ENCODE measurements around the gene CUL3. TPM values are rescaled to one million over a fixed set of nuclear protein-coding genes. Genes with fewer than 3 reads are reported as not detected.

CUL3 gene
- total and polyA plus RNA-seq, 2 of the 8 experiments (the other 6 are each of a cell fraction or from before 2014, with no cell fraction given), result 28.5 to 113 TPM

GRCh38 chr2:224444783-224445182 is 140.4 kb downstream of the CUL3 start (continued):
- TF ChIP-seq, protein P1, sequence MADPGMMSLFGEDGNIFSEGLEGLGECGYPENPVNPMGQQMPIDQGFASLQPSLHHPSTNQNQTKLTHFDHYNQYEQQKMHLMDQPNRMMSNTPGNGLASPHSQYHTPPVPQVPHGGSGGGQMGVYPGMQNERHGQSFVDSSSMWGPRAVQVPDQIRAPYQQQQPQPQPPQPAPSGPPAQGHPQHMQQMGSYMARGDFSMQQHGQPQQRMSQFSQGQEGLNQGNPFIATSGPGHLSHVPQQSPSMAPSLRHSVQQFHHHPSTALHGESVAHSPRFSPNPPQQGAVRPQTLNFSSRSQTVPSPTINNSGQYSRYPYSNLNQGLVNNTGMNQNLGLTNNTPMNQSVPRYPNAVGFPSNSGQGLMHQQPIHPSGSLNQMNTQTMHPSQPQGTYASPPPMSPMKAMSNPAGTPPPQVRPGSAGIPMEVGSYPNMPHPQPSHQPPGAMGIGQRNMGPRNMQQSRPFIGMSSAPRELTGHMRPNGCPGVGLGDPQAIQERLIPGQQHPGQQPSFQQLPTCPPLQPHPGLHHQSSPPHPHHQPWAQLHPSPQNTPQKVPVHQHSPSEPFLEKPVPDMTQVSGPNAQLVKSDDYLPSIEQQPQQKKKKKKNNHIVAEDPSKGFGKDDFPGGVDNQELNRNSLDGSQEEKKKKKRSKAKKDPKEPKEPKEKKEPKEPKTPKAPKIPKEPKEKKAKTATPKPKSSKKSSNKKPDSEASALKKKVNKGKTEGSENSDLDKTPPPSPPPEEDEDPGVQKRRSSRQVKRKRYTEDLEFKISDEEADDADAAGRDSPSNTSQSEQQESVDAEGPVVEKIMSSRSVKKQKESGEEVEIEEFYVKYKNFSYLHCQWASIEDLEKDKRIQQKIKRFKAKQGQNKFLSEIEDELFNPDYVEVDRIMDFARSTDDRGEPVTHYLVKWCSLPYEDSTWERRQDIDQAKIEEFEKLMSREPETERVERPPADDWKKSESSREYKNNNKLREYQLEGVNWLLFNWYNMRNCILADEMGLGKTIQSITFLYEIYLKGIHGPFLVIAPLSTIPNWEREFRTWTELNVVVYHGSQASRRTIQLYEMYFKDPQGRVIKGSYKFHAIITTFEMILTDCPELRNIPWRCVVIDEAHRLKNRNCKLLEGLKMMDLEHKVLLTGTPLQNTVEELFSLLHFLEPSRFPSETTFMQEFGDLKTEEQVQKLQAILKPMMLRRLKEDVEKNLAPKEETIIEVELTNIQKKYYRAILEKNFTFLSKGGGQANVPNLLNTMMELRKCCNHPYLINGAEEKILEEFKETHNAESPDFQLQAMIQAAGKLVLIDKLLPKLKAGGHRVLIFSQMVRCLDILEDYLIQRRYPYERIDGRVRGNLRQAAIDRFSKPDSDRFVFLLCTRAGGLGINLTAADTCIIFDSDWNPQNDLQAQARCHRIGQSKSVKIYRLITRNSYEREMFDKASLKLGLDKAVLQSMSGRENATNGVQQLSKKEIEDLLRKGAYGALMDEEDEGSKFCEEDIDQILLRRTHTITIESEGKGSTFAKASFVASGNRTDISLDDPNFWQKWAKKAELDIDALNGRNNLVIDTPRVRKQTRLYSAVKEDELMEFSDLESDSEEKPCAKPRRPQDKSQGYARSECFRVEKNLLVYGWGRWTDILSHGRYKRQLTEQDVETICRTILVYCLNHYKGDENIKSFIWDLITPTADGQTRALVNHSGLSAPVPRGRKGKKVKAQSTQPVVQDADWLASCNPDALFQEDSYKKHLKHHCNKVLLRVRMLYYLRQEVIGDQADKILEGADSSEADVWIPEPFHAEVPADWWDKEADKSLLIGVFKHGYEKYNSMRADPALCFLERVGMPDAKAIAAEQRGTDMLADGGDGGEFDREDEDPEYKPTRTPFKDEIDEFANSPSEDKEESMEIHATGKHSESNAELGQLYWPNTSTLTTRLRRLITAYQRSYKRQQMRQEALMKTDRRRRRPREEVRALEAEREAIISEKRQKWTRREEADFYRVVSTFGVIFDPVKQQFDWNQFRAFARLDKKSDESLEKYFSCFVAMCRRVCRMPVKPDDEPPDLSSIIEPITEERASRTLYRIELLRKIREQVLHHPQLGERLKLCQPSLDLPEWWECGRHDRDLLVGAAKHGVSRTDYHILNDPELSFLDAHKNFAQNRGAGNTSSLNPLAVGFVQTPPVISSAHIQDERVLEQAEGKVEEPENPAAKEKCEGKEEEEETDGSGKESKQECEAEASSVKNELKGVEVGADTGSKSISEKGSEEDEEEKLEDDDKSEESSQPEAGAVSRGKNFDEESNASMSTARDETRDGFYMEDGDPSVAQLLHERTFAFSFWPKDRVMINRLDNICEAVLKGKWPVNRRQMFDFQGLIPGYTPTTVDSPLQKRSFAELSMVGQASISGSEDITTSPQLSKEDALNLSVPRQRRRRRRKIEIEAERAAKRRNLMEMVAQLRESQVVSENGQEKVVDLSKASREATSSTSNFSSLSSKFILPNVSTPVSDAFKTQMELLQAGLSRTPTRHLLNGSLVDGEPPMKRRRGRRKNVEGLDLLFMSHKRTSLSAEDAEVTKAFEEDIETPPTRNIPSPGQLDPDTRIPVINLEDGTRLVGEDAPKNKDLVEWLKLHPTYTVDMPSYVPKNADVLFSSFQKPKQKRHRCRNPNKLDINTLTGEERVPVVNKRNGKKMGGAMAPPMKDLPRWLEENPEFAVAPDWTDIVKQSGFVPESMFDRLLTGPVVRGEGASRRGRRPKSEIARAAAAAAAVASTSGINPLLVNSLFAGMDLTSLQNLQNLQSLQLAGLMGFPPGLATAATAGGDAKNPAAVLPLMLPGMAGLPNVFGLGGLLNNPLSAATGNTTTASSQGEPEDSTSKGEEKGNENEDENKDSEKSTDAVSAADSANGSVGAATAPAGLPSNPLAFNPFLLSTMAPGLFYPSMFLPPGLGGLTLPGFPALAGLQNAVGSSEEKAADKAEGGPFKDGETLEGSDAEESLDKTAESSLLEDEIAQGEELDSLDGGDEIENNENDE (IDR thresholded peaks at IDR 0.05; ENCODE audit: insufficient replicate concordance, low read length), result no peak
- TF ChIP-seq, protein P2, sequence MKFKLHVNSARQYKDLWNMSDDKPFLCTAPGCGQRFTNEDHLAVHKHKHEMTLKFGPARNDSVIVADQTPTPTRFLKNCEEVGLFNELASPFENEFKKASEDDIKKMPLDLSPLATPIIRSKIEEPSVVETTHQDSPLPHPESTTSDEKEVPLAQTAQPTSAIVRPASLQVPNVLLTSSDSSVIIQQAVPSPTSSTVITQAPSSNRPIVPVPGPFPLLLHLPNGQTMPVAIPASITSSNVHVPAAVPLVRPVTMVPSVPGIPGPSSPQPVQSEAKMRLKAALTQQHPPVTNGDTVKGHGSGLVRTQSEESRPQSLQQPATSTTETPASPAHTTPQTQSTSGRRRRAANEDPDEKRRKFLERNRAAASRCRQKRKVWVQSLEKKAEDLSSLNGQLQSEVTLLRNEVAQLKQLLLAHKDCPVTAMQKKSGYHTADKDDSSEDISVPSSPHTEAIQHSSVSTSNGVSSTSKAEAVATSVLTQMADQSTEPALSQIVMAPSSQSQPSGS (IDR thresholded peaks at IDR 0.05; ENCODE audit: low read length), result no peak
- TF ChIP-seq, protein P3, sequence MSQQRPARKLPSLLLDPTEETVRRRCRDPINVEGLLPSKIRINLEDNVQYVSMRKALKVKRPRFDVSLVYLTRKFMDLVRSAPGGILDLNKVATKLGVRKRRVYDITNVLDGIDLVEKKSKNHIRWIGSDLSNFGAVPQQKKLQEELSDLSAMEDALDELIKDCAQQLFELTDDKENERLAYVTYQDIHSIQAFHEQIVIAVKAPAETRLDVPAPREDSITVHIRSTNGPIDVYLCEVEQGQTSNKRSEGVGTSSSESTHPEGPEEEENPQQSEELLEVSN (IDR thresholded peaks at IDR 0.05), result no peak
- TF ChIP-seq SP2 (IDR thresholded peaks at IDR 0.05; ENCODE audit: low read length) (no peak), CBX8 (IDR thresholded peaks at IDR 0.05; ENCODE audit: borderline replicate concordance, low read depth, low read length) (no peak), KDM4A (IDR thresholded peaks at IDR 0.05; ENCODE audit: low read depth, low read length, severe bottlenecking) (no peak), TAF7 (optimal IDR thresholded peaks at IDR 0.05; ENCODE audit: borderline replicate concordance, low read depth, low read length) (no peak), ZNF274 (IDR thresholded peaks at IDR 0.05; ENCODE audit: borderline replicate concordance, extremely low read depth, low read length) (no peak), KDM5A (IDR thresholded peaks at IDR 0.05; ENCODE audit: low read length) (no peak)

All from H1 (cell line).